Measurements from ENCODE around the gene CACNG1.
"Not testable (repeated sequence)": the region's sequence is repeated elsewhere in the genome, so short reads cannot be mapped to it uniquely, and the experiment has no call there.

CACNG1 gene

DNA sequence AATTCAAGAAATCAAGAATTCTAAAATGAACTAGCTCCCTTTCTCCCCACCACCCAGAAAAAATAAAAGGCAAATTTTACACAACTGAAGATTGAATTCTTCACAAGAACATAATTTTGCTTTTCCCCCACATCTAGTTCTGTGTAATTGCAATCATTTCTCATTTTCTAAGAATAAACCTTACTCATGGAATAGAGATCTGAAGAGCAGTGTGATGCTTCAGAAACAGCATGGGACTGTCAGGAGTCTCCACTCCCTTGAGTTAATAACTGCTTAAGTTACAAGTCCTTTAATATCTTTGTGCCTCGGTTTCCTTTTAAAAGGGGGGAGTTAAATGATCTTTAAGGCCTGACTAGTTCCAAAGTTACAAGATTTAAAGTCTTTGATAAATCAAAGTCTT is 53.7 kb downstream of the CACNG1 start:
- no peak for DNase-seq (ENCODE audit: low read depth, low spot score)
- CTCF ChIA-PET: interaction anchor here (0.7 kb wide), 1 partner anchor 16 kb away, joined by 3 read pairs; no protein-coding TSS in a partner anchor
- POLR2A ChIA-PET: no interaction called here
- H3K4me3 ChIP-seq (ENCODE audit: low read depth, low read length): no peak overlapping the region
- TF ChIP-seq, protein P1, sequence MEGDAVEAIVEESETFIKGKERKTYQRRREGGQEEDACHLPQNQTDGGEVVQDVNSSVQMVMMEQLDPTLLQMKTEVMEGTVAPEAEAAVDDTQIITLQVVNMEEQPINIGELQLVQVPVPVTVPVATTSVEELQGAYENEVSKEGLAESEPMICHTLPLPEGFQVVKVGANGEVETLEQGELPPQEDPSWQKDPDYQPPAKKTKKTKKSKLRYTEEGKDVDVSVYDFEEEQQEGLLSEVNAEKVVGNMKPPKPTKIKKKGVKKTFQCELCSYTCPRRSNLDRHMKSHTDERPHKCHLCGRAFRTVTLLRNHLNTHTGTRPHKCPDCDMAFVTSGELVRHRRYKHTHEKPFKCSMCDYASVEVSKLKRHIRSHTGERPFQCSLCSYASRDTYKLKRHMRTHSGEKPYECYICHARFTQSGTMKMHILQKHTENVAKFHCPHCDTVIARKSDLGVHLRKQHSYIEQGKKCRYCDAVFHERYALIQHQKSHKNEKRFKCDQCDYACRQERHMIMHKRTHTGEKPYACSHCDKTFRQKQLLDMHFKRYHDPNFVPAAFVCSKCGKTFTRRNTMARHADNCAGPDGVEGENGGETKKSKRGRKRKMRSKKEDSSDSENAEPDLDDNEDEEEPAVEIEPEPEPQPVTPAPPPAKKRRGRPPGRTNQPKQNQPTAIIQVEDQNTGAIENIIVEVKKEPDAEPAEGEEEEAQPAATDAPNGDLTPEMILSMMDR (IDR thresholded peaks at IDR 0.05; ENCODE audit: insufficient read depth, low read length, missing control alignments): no peak

DNA sequence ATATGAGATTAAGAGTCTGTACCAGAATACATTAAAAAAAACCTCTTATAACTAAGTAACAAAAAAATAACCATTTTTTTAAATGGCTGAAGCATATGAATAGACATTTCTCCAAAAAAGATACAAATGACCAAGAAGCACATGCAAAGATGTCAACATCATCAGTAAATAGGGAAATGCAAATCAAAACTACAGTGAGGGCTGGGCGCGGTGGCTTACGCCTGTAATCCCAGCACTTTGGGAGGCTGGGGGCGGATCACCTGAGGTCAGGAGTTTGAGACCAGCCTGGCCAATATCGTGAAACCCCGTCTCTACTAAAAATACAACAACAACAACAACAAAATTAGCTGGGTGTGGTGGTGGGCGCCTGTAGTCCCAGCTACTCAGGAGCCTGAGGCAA is 60.3 kb downstream of the CACNG1 start:
- DNase-seq (ENCODE audit: low read depth, low spot score); POLR2A ChIA-PET; H3K4me3 ChIP-seq (ENCODE audit: low read depth, low read length): not testable (repeated sequence)
- CTCF ChIA-PET: interaction anchor here (0.6 kb wide), 1 partner anchor 587 kb away, joined by 3 read pairs; no protein-coding TSS in a partner anchor

DNA sequence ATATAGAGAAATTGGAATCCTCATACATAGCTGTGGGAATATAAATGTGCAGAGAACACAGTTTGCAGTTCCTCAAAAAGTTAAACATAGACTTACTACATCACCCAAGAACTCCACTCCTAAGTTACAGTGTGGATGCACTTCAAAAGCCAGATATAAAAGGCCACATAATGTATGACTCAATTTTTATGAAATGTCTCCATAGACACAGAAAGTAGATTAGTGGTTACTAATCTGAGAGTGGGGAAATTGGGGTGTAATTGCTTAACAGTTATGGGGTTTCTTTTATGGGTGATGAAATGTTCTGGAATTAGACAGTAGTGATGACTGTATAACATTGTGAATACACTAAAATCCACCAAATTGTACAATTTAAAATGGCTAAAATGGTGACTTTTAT is 60.9 kb downstream of the CACNG1 start:
- no peak overlapping the region for H3K4me3 ChIP-seq (ENCODE audit: low read depth, low read length)
- CTCF ChIA-PET: interaction anchor here (0.6 to 1.2 kb wide), 2 partner anchors 68 to 587 kb away, joined by 3 read pairs; no protein-coding TSS in a partner anchor
- DNase-seq (ENCODE audit: low read depth, low spot score): no peak
- TF ChIP-seq, protein P1 (IDR thresholded peaks at IDR 0.05; ENCODE audit: insufficient read depth, low read length, missing control alignments): no peak
- POLR2A ChIA-PET: no interaction called here

All from AG04449 (cell line).